DMS114 treated with DMSO at 0.1 percent for 48 hours (cell line): Measurements from ENCODE around the gene CHRNA4.

Experiments used
- DNase-seq: peaks from one replicate; lab custom pipeline; 2025; ENCODE audit not compliant: unreplicated experiment; lab: John Stamatoyannopoulos, UW

The CHRNA4 gene

GRCh38 chr20:63321148-63321831 lies 39.9 kb downstream of the CHRNA4 start:
- no peak for DNase-seq

- no peak for DNase-seq
Observed at GRCh38 chr20:63320616-63321147, 40.5 kb downstream of the CHRNA4 start.

- no peak for DNase-seq
Observed at GRCh38 chr20:63320041-63320511, 41.1 kb downstream of the CHRNA4 start.

- no peak for DNase-seq
Observed at GRCh38 chr20:63319164-63320040, 41.7 kb downstream of the CHRNA4 start.

DNA sequence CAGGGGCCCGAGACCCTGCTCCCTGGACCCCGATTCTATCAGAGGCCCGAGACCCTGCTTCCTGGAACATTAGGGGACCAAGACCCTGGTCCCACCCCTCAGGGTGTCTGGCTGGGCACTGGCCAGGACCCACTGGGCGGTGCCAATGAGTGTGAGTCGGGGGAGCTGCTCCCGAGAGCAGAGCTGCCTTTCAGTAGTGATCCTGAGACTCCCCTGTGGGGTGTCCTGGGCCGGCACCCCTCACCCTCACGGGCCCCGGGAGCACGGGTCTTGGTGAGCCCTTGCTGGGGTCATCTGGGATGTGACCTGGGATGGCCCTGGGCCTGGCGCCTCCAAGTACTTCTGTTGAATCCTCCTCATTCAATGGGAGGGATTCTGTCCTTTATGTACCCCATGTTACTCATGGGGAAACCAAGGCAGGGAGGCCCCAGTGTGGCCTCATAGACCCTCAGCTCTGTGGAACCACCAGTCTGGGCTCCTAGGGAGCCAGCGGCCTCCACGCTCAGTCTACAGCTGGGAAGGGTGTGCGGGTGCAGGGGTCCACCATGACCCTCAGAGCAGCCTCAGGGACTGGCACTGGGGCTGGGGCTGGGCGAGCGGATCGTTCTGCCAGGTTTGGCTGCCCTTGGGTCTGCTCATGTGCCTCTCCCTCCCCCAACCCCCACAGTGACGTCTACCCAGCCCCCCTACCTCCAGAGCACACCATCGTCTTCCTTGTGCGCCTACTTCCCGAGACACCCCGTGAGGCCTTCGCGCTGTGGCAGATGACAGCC lies 42.6 kb downstream of the CHRNA4 start:
- no peak for DNase-seq

DNA sequence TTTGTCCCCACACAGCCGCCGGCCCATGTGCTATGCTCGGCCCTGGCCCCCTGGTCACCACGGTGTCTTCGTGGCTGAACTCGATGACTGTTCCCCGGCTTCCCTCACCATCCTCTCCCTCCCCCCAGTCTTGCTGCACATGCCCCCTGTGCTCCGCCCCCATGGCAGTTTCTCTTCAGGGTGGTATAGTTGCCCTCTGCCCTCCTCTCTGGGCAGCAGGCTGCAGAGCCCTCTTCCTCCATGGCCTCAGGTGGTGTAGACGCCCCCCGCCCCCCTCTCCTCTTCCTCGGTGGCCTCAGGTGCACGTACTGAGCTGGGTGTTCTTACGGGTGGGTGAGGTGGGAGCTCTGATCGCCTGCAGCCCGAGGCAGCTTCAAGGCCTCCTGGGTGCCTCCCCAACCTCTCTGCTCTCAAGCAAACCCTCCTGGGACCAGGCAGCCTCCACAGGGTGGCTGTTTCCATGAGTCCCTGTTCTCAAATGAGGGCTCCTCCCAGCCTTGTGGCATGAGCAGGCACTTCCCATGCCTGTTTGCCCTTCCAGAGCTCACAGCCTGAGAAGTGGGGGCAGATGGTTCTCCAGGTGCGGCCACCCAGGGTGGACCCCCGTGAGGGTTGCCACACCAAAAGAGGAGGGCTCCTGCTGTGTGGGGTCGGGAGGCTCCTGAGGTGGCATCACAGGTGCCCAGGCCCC lies 43.4 kb downstream of the CHRNA4 start:
- DNase-seq, result no peak

GRCh38 chr20:63317061-63317460 lies 44.1 kb downstream of the CHRNA4 start:
- no peak for DNase-seq

DNA sequence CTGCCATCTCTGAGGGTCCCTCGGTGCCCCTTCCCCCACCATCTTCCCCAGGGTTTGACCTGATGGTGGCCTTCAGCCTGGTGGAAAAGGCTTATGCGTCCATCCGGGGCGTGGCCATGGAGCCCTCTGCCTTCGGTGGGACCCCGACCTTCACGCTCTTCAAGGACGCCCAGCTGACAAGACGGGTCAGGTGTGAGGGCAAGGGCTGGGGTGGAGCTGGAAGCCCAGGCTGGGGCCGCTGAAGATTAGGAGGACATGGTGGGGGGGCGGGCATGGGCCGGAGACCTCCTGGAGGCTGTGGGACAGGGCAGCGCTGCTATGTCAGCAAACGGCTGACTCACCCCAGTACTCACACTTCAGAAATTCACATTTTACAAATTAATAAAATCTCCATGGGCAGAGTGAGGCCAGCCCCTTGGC lies 44.6 kb downstream of the CHRNA4 start:
- no peak for DNase-seq

- DNase-seq, result no peak
Observed at GRCh38 chr20:63315731-63316491, 45.2 kb downstream of the CHRNA4 start.

- DNase-seq, result no peak
Observed at GRCh38 chr20:63315240-63315689, 45.9 kb downstream of the CHRNA4 start.

DNA sequence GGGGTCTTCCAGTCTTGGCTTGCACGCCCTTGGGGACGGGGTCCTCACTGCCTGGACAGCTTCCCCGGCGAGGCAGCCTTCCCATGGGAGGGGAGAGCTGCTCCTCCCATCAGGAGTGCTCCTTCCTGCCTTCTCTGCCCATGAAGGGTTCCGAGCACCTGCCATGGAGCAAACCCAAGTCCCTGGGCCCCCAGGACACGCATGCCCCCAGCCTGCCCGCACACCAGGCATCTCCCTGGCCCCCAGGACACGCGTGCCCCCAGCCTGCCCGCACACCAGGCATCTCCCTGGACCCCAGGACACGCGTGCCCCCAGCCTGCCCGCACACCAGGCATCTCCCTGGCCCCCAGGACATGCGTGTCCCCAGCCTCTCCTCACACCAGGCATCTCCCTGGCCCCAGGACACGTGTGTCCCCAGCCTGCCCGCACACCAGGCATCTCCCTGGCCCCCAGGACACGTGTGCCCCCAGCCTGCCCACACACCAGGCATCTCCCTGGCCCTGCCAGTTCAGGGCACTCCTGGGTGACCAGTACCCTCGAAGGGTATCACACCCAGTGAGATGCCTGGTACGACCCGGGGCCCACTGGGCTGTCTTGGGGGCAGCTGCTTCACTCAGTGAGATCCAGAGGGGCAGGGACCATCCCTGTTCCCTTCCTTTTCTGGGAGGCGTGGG lies 46.4 kb downstream of the CHRNA4 start:
- no peak for DNase-seq

DNA sequence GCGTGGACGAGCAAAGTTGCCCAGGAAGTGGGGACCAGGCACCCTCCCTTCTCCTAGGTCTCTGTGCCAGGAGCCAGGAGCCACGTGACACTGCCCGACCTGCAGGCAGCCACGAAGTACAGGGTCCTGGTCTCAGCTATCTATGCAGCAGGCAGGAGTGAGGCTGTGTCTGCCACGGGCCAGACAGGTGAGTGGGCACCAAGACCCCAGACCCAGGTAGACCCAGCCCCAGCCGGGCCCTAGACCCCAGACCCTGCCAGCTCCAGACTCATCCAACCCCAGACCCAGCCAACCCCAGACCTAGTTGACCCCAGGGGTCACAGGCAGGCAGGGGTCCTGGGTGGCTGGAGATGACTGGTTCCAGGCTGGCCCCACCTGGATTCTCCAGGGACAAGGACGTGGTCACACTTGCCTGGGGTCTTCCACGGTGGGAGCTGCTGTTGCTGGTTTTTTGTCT lies 47.1 kb downstream of the CHRNA4 start:
- no peak for DNase-seq

GRCh38 chr20:63313349-63314014 lies 47.7 kb downstream of the CHRNA4 start:
- DNase-seq, result no peak

GRCh38 chr20:63312690-63313348 lies 48.3 kb downstream of the CHRNA4 start:
- no peak for DNase-seq

- no peak for DNase-seq
Observed at GRCh38 chr20:63312273-63312672, 48.9 kb downstream of the CHRNA4 start.

DNA sequence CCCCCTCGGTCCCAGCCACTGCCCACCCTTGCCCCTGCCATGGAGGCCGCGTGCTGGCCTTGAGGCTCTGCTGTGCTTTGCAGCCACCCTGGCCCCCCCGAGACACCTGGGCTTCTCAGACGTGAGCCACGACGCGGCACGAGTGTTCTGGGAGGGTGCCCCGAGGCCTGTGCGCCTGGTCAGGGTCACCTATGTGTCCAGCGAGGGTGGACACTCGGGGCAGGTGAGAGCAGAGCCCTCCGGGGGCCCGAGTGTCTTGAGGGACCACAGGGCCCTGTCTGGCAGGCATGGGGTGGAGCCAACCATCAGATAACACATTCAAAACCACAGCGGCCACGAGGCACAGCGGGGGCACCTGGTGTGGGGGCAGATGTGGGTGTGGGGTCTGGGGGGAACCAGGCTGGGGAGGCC lies 49.3 kb downstream of the CHRNA4 start:
- no peak for DNase-seq

DNA sequence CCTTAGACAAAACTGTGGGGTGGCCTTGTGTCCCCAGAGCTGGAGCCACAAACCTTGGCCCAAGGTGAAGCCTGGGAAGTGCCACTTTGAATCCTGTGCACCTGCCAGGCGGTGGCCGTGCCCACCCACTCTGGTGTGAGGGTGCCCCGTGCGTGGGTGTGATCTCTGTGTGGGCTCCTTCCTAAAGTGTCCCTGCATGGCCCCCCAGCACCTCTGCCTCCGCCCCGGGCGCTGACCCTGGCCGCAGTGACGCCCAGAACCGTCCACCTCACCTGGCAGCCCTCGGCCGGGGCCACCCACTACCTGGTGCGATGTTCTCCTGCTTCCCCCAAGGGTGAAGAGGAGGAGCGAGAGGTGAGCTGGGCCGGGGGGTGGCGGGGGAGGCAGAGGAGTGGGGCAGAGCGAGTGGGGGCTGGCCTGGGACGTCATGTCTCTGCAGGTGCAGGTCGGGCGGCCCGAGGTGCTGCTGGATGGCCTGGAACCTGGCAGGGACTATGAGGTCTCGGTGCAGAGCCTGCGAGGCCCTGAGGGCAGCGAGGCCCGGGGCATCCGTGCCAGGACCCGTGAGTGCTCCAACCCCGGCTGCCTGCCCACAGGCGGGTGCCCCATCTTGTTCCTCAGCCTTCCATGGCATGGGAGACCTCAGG lies 49.8 kb downstream of the CHRNA4 start:
- DNase-seq, result no peak
